ENCODE data around the gene QRICH2.
A peak's percentile ranks its signal among the peaks of the same experiment; 100 is the strongest.

Gene QRICH2

DNA sequence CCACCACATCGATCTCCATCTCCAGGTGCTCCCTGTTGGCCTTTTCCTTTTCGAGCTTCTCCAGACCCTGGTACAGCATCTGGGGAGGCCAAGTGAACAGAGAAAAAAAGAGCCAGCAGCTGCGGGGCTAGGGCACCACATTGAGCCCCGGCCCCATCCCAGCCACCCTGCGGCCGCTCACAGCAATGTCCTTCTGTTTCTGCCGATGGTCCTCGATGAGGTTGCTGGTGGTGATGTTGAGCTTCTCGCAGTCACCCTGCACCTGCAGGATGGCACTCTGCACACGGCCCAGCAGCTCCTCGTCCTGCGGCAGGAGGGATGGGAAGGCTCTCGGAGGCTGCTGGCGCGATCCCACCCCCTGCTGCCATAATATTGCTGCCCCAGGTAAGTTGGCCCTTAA, 27.4 kb downstream of the QRICH2 start:
- no peak for FAIRE-seq

GRCh38 chr17:76279742-76280287, 28.3 kb downstream of the QRICH2 start:
- FAIRE-seq, result no peak

More for the DNA sequence above, 27.4 kb downstream of the QRICH2 start:
- DNase-seq (ENCODE audit: extremely low spot score, insufficient read length, low read depth), result no peak

GRCh38 chr17:76278952-76279741, 28.9 kb downstream of the QRICH2 start:
- FAIRE-seq, result peak; percentile 85
- peak; percentile 82 for DNase-seq (ENCODE audit: extremely low spot score, insufficient read length, low read depth)

More at GRCh38 chr17:76279742-76280287, 28.3 kb downstream of the QRICH2 start:
- no peak for DNase-seq (ENCODE audit: extremely low spot score, insufficient read length, low read depth)

DNA sequence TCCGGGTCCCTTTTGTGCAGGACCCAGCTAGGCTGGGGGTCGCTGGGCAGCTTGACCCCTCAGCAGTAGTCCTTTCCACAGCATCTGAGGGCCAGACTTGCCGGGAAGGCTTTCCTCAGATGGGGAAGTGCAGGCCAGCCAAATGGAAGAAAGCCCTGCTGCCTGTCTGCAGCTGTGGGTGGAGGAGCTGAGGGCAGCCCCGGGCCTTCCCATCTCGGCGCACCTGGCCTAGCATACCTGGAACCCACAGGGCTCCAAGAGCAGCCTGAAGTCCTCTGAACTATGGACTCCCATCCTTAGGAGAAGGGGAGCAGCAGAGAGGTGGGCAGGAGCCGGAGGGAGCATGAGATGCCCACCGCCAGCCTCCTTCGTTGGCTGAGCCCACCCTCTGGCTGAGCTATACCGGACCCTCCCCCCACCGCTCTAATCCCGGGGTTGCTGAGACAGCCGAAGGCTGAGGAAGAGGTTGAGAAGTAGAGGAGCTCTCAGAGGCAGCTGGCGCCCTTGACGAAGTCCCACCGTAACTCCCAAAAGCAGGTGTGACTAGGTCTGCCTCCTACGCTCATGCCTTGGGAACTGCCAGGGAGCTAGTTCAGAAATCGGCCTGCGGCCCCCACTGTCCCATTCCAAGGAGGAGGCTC, 29.7 kb downstream of the QRICH2 start:
- DNase-seq (ENCODE audit: extremely low spot score, insufficient read length, low read depth) (no peak), FAIRE-seq (no peak)

GRCh38 chr17:76277300-76278267, 30.5 kb downstream of the QRICH2 start:
- peak; percentile 31 for FAIRE-seq
- no peak for DNase-seq (ENCODE audit: extremely low spot score, insufficient read length, low read depth)

GRCh38 chr17:76276461-76277299, 31.4 kb downstream of the QRICH2 start:
- DNase-seq (ENCODE audit: extremely low spot score, insufficient read length, low read depth) (no peak), FAIRE-seq (no peak)

DNA sequence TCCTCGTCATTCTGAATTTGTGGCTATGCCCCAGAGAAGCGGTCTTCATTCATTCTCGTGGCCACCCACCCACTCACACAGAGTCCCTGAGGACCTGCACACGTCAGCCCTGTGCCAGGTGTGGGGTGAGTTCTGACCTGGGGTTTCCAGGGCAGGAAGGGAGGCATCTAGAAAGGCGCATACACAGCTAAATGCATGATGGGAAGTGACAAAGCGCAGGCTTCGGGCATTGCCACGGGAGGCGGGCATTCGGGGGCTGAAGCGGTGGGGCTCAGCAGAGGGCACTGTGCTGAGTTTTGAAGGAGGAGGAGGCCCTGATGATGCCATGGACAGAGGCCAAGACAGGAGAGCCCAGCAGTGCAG, 32.0 kb downstream of the QRICH2 start:
- FAIRE-seq, result no peak

DNA sequence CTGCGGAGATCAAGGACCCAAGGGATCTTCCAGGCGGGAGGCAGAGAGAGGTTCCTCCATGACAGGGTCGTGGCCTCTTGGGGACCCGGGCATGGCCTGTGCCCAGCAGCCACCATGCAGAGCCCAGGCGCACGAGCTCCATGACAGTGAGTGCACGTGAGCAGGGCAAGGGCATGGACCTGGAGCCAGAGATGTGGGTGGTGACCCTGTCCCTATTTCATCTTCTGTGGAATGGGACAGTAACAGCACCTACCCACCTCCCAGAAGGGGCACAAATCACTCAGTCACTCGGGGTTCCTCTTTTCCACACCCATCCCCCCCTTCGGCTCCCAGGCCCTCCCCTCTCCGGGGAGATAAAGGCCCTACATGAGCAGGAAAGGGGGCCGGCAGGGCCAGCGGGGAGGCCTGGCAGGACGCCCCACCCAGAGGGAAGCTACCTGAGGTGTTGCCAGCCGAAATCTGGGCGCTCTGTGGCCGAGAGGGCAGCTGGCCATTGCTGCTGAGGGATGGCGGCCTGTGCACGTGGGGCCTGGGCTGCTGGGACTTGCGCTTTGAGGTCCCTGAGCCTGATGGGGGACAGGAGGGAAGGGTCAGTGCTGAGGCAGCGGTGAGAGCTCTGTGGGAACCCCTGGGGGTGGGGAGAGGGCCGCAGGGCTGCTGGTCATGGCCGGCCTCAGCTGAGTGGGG, 32.6 kb downstream of the QRICH2 start:
- DNase-seq (ENCODE audit: extremely low spot score, insufficient read length, low read depth) (no peak), FAIRE-seq (no peak)

More for the DNA sequence above, 32.0 kb downstream of the QRICH2 start:
- no peak for DNase-seq (ENCODE audit: extremely low spot score, insufficient read length, low read depth)

DNA sequence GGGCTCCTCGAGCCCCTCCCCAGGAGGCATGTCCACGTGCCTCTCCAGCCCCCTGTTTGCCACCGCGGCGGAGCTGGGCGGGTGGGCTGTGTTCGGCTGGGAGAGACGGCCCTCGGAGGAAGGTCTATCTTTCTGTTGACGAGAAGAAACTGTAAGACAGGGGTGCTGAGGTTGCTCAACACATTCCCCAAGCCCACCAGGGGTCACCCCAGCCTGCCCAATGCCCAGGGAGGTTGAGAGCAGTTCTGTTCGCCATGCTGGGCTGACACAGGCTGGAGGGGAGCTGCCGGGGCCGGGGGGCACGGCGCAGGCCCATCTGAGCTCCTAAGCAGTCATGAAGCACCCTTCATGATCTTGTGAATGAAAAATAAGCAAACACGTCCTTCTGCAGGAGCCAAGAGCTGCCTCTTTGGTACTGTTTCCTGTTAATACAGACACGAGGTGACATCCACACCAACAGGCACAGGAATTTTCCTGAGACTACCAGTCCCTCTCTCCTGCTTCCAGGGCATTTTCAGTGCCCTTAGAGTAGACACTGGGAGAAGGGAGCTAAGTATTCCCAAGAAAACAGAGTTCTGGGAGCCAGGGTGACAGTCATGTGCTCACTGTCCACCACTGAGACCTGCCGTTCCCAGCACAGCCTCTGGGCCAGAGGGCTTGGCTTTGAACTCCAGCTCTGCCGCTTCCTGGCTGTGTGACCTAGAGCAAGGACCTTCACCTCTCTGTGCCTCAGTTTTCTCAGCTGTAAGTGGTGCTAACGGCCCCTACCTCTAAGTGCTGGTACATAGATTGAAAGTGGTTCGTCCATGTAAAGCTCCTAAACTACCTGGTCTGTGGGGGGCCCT, 33.7 kb downstream of the QRICH2 start:
- no peak for DNase-seq (ENCODE audit: extremely low spot score, insufficient read length, low read depth)
- FAIRE-seq, result no peak

DNA sequence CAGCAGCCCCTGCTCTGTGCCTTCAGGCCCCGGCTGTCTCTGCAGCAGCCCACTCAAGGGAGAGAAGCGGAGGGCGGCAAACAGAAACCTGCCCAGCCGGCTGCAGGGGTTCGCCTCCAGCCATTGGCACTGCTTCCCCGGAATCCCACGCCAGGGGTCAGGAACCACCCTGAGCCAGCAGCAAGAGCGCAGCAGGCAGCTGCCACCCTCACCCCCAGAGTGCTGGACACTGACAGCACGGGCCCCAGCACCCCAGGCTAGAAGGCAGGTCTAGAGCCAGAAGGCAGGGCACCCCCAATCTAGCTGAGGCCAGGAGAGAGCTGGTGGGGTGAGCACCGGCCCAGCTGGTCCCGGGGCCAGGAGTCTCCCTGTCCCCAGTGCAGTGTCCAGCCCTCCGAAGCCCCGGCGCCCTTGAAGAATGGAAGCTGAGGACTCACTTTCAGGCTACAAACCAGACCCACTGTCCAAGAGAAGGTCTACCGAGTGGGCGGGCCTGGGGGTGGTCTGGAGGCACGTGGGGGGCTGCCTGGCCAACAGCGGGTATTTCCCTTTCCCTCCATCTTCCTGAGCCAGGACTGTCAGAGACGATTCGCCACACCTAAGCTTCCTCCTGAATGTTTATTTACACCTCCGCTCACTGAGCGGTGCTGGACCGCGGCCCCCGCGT, 34.5 kb downstream of the QRICH2 start:
- FAIRE-seq (no peak), DNase-seq (ENCODE audit: extremely low spot score, insufficient read length, low read depth) (no peak)

- no peak for DNase-seq (ENCODE audit: extremely low spot score, insufficient read length, low read depth)
- no peak for FAIRE-seq
These were observed 35.3 kb downstream of the QRICH2 start for GRCh38 chr17:76272541-76273444.

GRCh38 chr17:76271669-76272540, 36.2 kb downstream of the QRICH2 start:
- DNase-seq (ENCODE audit: extremely low spot score, insufficient read length, low read depth) (peak; percentile 64), FAIRE-seq (peak; percentile 98)

DNA sequence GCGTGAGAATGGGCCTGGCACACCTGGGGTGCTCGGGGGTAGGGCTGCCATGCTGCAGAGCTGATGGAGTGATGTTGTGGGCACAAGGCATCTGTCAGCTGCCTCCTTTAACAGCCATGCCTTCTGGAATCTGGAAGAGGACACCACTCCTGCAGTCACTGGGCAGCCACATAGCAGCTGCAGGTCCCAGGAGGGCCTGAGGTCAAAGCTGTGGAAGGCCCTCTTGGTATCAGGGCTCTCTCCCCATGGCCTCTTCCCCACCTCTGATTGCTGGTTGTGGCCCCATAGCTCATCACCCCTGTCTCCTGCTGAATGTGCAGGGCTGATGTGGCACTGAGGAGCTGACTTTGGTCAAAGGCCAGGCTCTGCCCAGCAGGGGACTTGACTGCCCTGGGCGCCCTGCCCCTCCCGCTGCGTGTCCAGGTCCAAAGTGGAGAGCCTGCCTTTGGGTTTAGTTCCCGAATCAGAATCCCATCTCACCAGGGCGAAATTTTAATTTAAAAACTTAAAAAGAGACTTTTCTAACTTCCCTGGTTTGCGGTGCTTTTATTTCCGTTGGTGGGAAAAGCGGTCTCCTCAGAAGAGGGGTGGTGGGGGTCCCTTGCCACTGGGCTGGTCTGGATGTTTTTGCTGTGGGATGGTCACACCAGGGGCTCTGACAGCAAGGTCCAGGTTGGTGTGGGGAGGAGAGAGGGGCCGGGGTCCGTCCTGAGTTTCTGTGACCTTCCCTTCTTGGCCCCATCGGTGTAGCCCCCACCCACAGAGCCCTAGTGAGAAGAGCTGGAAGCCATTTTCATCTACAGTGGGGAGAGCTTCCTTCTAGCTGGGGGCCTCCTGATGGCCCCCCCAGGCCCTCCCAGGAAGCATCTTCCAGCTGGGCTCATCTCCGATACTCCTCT, 37.1 kb downstream of the QRICH2 start:
- no peak for DNase-seq (ENCODE audit: extremely low spot score, insufficient read length, low read depth)

GRCh38 chr17:76270127-76270592, 37.9 kb downstream of the QRICH2 start:
- no peak for DNase-seq (ENCODE audit: extremely low spot score, insufficient read length, low read depth)
- FAIRE-seq, result no peak

More for the DNA sequence above, 37.1 kb downstream of the QRICH2 start:
- peak; percentile 73 for FAIRE-seq
